Measurements from ENCODE around the gene FNDC8. TPM values are rescaled to one million over a fixed set of nuclear protein-coding genes. Genes with fewer than 3 reads are reported as not detected.

The FNDC8 gene
- total and polyA plus RNA-seq, 2 donors (not counting 1 experiment from before 2014, with no cell fraction given): not detected

DNA sequence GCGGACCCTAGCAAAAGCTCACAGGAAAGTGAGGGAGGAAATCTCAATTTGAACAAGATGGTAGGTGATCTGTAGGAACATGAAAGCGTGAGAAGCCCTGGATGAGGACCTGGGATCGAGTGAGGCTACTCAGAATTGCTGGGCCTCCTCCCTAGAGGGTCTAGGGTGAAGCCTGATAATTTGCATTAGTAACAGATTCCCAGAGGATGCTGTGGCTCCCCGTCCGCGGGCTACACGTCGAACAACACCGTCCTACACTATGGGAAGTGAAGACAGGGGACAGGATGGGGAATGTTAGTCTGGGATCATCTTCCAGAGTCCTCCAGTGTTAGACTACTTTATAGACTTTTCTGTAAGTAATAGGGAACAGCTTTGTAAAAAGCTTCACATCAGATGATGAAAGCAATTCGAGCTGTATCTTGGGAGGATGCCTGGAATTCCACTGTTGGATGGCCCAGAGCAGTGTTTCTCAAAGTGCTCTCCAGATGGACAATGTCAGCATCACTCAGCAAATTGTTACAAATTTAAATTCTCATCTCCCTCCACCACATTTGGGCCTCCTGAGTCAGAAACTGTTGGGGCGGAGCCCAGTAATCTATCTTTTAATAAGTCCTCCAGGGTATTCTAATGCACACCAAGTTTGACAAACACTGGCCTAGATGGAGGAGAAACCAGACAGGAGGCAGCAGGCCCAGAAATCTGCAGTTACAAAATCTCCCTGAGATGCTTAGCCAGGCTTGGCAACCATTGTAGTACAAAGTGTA lies 6.5 kb downstream of the FNDC8 start:
- no peak for ATAC-seq (ENCODE audit: low read depth)
- Histone ChIP-seq H2AFZ (ENCODE audit: insufficient read depth, low read depth, low read length, poor library complexity, severe bottlenecking) (no peak overlapping the region), H3K4me2 (replicated peaks; ENCODE audit: low read depth, low read length, poor library complexity, severe bottlenecking) (no peak overlapping the region), H3K4me3 (ENCODE audit: control extremely low read depth in 1 of 5, extremely low read depth in 1 of 5, insufficient read depth in 1 of 5, low read depth in 2 of 5, low read length in 4 of 5) (no peak overlapping the region), H3K36me3 (replicated peaks in 1 of 2; ENCODE audit: control extremely low read depth in 1 of 2, control insufficient read depth in 1 of 2, extremely low read depth in 1 of 2, insufficient read depth in 2 of 2, low read length in 1 of 2) (peaks cover 0 to 20% of the 10 kb centered on the region in 2 experiments), H3K9me3 (ENCODE audit: control extremely low read depth in 1 of 3, control insufficient read depth in 2 of 3, insufficient read depth in 1 of 3, low read length in 2 of 3) (no peaks in the 10 kb centered on the region), H3K27ac (ENCODE audit: low read length in 2 of 2) (no peak overlapping the region), H3K79me2 (ENCODE audit: control insufficient read depth, insufficient read depth, low read length) (no peaks in the 10 kb centered on the region), H4K20me1 (ENCODE audit: control insufficient read depth, insufficient read depth, low read length, poor library complexity, severe bottlenecking) (no peaks in the 10 kb centered on the region), H3K4me1 (ENCODE audit: control insufficient read depth in 2 of 2, insufficient read depth in 2 of 2, low read length in 2 of 2) (no peaks in the 10 kb centered on the region), H3K27me3 (replicated peaks in 1 of 4; ENCODE audit: control extremely low read depth in 1 of 4, control insufficient read depth in 3 of 4, insufficient read depth in 4 of 4, low read length in 3 of 4) (no peaks in the 10 kb centered on the region), H3K9ac (ENCODE audit: low read length) (no peak overlapping the region)
- CTCF ChIA-PET: interaction anchor here (0.8 to 1.8 kb wide), 5 partner anchors 8 to 585 kb away, joined by 3 to 4 read pairs (median 3); partner anchors contain the start of genes NLE1 and RAD51D
- POLR2A ChIA-PET: no interaction called here
- intact Hi-C loops (cut with micrococcal nuclease): no loop called here
- Mint-ChIP-seq H3K27ac (no peak overlapping the region), H3K4me1 (no peaks in the 10 kb centered on the region), H3K27me3 (no peaks in the 10 kb centered on the region), H3K4me3 (no peak overlapping the region), H3K9me3 (ENCODE audit: insufficient read depth) (no peaks in the 10 kb centered on the region)
- no peak for DNase-seq
- no peak for TF ChIP-seq EZH2 (IDR thresholded peaks at IDR 0.05; ENCODE audit: borderline replicate concordance, insufficient read depth, low read depth, low read length, poor library complexity, severe bottlenecking)
- WGBS (ENCODE audit: insufficient coverage): 92% methylated on average over 5 of the region's 11 CpGs

DNA sequence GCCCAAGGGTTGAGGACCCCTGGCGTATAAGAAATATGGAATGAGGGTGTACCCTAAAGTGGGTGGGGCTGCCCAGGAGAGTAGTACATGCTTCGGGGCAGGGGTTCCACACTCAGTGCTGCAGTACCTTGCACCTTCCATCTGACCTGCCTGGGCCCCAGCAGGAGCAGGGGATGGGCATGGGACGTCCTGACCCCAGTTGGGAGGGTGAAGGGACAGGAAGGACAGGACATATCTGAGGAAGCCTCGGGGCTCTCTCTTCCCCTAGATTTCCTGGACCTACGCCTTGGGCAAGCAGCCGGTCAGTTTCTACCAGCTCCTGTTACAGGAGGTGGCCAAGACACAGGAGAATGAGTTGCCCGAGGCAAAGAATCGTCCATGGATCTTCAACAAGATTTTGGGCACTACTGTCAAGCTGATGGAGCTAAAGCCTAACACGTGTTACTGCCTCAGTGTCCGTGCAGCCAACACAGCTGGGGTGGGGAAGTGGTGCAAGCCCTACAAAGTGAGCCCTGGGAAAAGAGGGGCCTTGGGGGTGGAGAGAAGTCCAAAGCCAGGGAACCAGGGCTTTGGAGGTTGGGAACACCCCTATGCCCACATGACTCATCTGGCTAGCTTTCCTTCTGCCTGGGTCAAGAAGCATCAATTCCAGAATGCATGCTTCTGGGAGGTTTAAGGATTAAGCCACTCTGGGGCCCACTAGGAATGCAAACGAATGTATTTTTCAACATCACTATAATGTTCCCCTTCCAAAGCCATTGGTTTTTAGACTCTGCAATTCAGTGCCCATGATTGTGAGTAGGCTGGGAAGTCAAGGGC lies 7.9 kb downstream of the FNDC8 start:
- H3K79me2 ChIP-seq (ENCODE audit: control insufficient read depth, insufficient read depth, low read length): no peaks in the 10 kb centered on the region
- no peak overlapping the region for H2AFZ ChIP-seq (ENCODE audit: insufficient read depth, low read depth, low read length, poor library complexity, severe bottlenecking)
- peaks cover 0 to 34% of the 10 kb centered on the region in 2 experiments for H3K36me3 ChIP-seq (replicated peaks in 1 of 2; ENCODE audit: control extremely low read depth in 1 of 2, control insufficient read depth in 1 of 2, extremely low read depth in 1 of 2, insufficient read depth in 2 of 2, low read length in 1 of 2)
- DNase-seq (no peak), ATAC-seq (ENCODE audit: low read depth) (no peak)
- CTCF ChIA-PET: no interaction called here
- no peaks in the 10 kb centered on the region for H3K27me3 Mint-ChIP-seq
- no peaks in the 10 kb centered on the region for H3K9me3 ChIP-seq (ENCODE audit: control extremely low read depth in 1 of 3, control insufficient read depth in 2 of 3, insufficient read depth in 1 of 3, low read length in 2 of 3)
- no peak overlapping the region for H3K4me3 Mint-ChIP-seq
- no peaks in the 10 kb centered on the region for H3K4me1 Mint-ChIP-seq
- intact Hi-C loops (cut with micrococcal nuclease): no loop called here
- POLR2A ChIA-PET: no interaction called here
- no peaks in the 10 kb centered on the region for H4K20me1 ChIP-seq (ENCODE audit: control insufficient read depth, insufficient read depth, low read length, poor library complexity, severe bottlenecking)
- TF ChIP-seq, protein P1, sequence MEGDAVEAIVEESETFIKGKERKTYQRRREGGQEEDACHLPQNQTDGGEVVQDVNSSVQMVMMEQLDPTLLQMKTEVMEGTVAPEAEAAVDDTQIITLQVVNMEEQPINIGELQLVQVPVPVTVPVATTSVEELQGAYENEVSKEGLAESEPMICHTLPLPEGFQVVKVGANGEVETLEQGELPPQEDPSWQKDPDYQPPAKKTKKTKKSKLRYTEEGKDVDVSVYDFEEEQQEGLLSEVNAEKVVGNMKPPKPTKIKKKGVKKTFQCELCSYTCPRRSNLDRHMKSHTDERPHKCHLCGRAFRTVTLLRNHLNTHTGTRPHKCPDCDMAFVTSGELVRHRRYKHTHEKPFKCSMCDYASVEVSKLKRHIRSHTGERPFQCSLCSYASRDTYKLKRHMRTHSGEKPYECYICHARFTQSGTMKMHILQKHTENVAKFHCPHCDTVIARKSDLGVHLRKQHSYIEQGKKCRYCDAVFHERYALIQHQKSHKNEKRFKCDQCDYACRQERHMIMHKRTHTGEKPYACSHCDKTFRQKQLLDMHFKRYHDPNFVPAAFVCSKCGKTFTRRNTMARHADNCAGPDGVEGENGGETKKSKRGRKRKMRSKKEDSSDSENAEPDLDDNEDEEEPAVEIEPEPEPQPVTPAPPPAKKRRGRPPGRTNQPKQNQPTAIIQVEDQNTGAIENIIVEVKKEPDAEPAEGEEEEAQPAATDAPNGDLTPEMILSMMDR (IDR thresholded peaks at IDR 0.05): no peak
- TF ChIP-seq EZH2 (IDR thresholded peaks at IDR 0.05; ENCODE audit: borderline replicate concordance, insufficient read depth, low read depth, low read length, poor library complexity, severe bottlenecking): no peak
- 93% methylated on average over 9 of the region's 11 CpGs for WGBS (ENCODE audit: insufficient coverage)
- no peak overlapping the region for H3K27ac Mint-ChIP-seq
- no peaks in the 10 kb centered on the region for H3K9me3 Mint-ChIP-seq (ENCODE audit: insufficient read depth)
- no peaks in the 10 kb centered on the region for H3K27me3 ChIP-seq (replicated peaks in 1 of 4; ENCODE audit: control extremely low read depth in 1 of 4, control insufficient read depth in 3 of 4, insufficient read depth in 4 of 4, low read length in 3 of 4)
- no peak overlapping the region for H3K4me3 ChIP-seq (ENCODE audit: control extremely low read depth in 1 of 5, extremely low read depth in 1 of 5, insufficient read depth in 1 of 5, low read depth in 2 of 5, low read length in 4 of 5)
- H3K4me1 ChIP-seq (ENCODE audit: control insufficient read depth in 2 of 2, insufficient read depth in 2 of 2, low read length in 2 of 2): no peaks in the 10 kb centered on the region
- H3K27ac ChIP-seq (ENCODE audit: low read length in 2 of 2): no peak overlapping the region
- H3K4me2 ChIP-seq (replicated peaks; ENCODE audit: low read depth, low read length, poor library complexity, severe bottlenecking): no peak overlapping the region
- H3K9ac ChIP-seq (ENCODE audit: low read length): no peak overlapping the region
